OCI-LY1 (cell line): ENCODE measurements around the gene ROR1.

Experiments
- CTCF ChIP-seq: fragments of 200-600 bp; sonication (generic), shearing (Covaris generic); IDR thresholded peaks from 2 replicates; pipeline ENCODE4 v1.5.1; 2017; ENCODE audit warnings: mild to moderate bottlenecking, antibody characterized with exemption, low read length, moderate library complexity, mixed read lengths
- EZH2 ChIP-seq: fragments of 200-600 bp; sonication (generic), shearing (Covaris generic); IDR thresholded peaks from 2 replicates; pipeline ENCODE4 v1.8.0; 2017; ENCODE audit warnings: borderline replicate concordance, mixed run types, mild to moderate bottlenecking, antibody characterized with exemption, low read length, moderate library complexity, mixed read lengths

GRCh38 chr1:64228167-64228957 lies 454.5 kb downstream of the ROR1 start:
- no peak for TF ChIP-seq CTCF
- TF ChIP-seq EZH2 = no peak
